Measurements from ENCODE around the gene DAB2IP. TPM values are rescaled to one million over a fixed set of nuclear protein-coding genes. Genes with fewer than 3 reads are reported as not detected.

Gene DAB2IP
- total RNA-seq, 1 donor from 2014 or later = 41.7 TPM

DNA sequence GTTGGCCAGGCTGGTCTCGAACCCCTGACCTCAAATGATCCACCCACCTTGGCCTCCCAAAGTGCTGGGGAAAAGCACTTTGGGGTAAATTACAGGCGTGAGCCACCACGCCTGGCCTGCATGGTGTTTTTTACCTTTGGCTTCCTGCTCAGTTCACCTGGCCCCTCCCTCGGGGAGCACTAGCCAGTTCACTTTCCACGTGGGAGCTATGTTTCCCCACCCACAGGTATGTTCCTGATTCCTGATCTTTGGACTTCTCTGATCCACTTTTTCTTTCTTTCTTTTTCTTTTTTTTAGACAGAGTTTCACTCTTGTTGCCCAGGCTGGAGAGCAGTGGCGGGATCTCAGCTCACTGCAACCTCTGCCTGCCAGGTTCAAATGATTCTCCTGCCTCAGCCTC is 15.8 kb downstream of the DAB2IP start:
- H3K4me2 ChIP-seq (ENCODE audit: low read length) = no peak overlapping the region
- H3K4me1 Mint-ChIP-seq (ENCODE audit: low read depth, unreplicated experiment) = peaks cover 20% of the 10 kb centered on the region
- no peak overlapping the region for H3K27ac Mint-ChIP-seq (ENCODE audit: unreplicated experiment)
- H3K4me3 ChIP-seq (ENCODE audit: insufficient read depth, low read depth, low read length) = no peak overlapping the region
- H3K4me3 Mint-ChIP-seq (ENCODE audit: unreplicated experiment) = no peak overlapping the region
- no peaks in the 10 kb centered on the region for H3K27me3 Mint-ChIP-seq (ENCODE audit: low read depth, unreplicated experiment)
- no peaks in the 10 kb centered on the region for H3K27me3 ChIP-seq (ENCODE audit: insufficient read depth, low read length)
- no peaks in the 10 kb centered on the region for H4K20me1 ChIP-seq (ENCODE audit: insufficient read depth, low read length)
- TF ChIP-seq, protein P1, sequence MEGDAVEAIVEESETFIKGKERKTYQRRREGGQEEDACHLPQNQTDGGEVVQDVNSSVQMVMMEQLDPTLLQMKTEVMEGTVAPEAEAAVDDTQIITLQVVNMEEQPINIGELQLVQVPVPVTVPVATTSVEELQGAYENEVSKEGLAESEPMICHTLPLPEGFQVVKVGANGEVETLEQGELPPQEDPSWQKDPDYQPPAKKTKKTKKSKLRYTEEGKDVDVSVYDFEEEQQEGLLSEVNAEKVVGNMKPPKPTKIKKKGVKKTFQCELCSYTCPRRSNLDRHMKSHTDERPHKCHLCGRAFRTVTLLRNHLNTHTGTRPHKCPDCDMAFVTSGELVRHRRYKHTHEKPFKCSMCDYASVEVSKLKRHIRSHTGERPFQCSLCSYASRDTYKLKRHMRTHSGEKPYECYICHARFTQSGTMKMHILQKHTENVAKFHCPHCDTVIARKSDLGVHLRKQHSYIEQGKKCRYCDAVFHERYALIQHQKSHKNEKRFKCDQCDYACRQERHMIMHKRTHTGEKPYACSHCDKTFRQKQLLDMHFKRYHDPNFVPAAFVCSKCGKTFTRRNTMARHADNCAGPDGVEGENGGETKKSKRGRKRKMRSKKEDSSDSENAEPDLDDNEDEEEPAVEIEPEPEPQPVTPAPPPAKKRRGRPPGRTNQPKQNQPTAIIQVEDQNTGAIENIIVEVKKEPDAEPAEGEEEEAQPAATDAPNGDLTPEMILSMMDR (IDR thresholded peaks at IDR 0.05; ENCODE audit: insufficient read depth, low read depth, low read length) = no peak
- no peak for TF ChIP-seq EZH2 (IDR thresholded peaks at IDR 0.05; ENCODE audit: insufficient read depth, low read length)
- H3K4me1 ChIP-seq (ENCODE audit: insufficient read depth, low read length) = no peaks in the 10 kb centered on the region
- no peak overlapping the region for H2AFZ ChIP-seq (ENCODE audit: low read depth, low read length)
- H3K9ac ChIP-seq (ENCODE audit: low read length) = no peak overlapping the region
- FAIRE-seq (no peak), DNase-seq (ENCODE audit: low read depth) (no peak)
- no peaks in the 10 kb centered on the region for H3K36me3 ChIP-seq (ENCODE audit: insufficient read depth, low read length)
- H3K79me2 ChIP-seq (ENCODE audit: insufficient read depth, low read length) = no peaks in the 10 kb centered on the region
- H3K9me3 ChIP-seq (ENCODE audit: insufficient read depth, low read depth, low read length) = no peaks in the 10 kb centered on the region
- H3K9me3 Mint-ChIP-seq (ENCODE audit: unreplicated experiment) = peaks cover 7% of the 10 kb centered on the region
- H3K36me3 Mint-ChIP-seq (ENCODE audit: low read depth, unreplicated experiment) = peaks cover 15% of the 10 kb centered on the region
- H3K27ac ChIP-seq (ENCODE audit: low read depth, low read length) = no peak overlapping the region

DNA sequence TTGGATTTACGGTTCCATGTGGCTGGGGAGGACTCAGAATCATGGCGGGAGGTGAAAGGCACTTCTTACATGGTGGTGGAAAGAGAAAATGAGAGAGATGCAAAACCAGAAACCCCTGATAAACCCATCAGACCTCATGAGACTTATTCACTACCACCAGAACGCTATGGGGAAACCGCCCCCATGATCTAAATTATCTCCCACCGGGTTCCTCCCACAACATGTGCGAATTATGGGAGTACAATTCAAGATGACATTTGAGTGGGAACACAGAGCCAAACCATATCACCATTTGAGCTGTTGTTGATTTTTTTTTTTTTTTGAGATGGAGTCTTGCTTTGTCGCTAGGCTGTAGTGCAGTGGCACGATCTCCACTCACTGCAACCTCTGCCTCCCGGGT is 16.5 kb downstream of the DAB2IP start:
- DNase-seq (ENCODE audit: low read depth) (no peak), FAIRE-seq (no peak)
- H3K9me3 ChIP-seq (ENCODE audit: insufficient read depth, low read depth, low read length) = no peaks in the 10 kb centered on the region
- no peaks in the 10 kb centered on the region for H3K79me2 ChIP-seq (ENCODE audit: insufficient read depth, low read length)
- TF ChIP-seq, protein P1 (IDR thresholded peaks at IDR 0.05; ENCODE audit: insufficient read depth, low read depth, low read length) = no peak
- no peak for TF ChIP-seq EZH2 (IDR thresholded peaks at IDR 0.05; ENCODE audit: insufficient read depth, low read length)
- Mint-ChIP-seq H3K36me3 (ENCODE audit: low read depth, unreplicated experiment) (peaks cover 15% of the 10 kb centered on the region), H3K4me3 (ENCODE audit: unreplicated experiment) (no peak overlapping the region), H3K27me3 (ENCODE audit: low read depth, unreplicated experiment) (no peaks in the 10 kb centered on the region), H3K9me3 (ENCODE audit: unreplicated experiment) (peaks cover 7% of the 10 kb centered on the region), H3K4me1 (ENCODE audit: low read depth, unreplicated experiment) (peaks cover 14% of the 10 kb centered on the region), H3K27ac (ENCODE audit: unreplicated experiment) (no peak overlapping the region)
- no peaks in the 10 kb centered on the region for H3K36me3 ChIP-seq (ENCODE audit: insufficient read depth, low read length)
- no peaks in the 10 kb centered on the region for H3K4me1 ChIP-seq (ENCODE audit: insufficient read depth, low read length)
- H3K4me2 ChIP-seq (ENCODE audit: low read length) = no peak overlapping the region
- no peaks in the 10 kb centered on the region for H3K27me3 ChIP-seq (ENCODE audit: insufficient read depth, low read length)
- H2AFZ ChIP-seq (ENCODE audit: low read depth, low read length) = no peak overlapping the region
- no peak overlapping the region for H3K4me3 ChIP-seq (ENCODE audit: insufficient read depth, low read depth, low read length)
- H4K20me1 ChIP-seq (ENCODE audit: insufficient read depth, low read length) = no peaks in the 10 kb centered on the region
- no peak overlapping the region for H3K27ac ChIP-seq (ENCODE audit: low read depth, low read length)
- no peak overlapping the region for H3K9ac ChIP-seq (ENCODE audit: low read length)

DNA sequence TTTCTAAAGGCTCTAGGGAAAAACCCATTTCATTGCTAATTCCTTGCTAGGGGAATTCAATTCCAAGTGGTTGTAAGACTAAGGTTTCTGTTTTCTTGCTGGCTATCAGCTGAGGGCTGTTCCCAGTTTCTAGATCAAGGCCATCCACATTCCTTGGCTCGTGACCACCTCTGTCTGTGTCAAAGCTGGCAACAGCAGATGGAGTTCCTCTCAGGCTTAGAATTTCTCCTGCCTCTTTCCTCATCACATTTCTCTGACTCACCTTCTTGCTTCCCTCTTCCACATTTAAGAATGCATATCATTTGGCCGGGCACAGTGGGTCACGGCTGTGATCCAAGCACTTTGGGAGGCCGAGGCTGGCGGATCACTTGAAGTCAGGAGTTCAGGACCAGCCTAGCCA is 19.0 kb downstream of the DAB2IP start:
- Histone ChIP-seq H3K4me2 (ENCODE audit: low read length) (no peak overlapping the region), H4K20me1 (ENCODE audit: insufficient read depth, low read length) (peaks cover 15% of the 10 kb centered on the region), H3K79me2 (ENCODE audit: insufficient read depth, low read length) (no peaks in the 10 kb centered on the region), H3K4me3 (ENCODE audit: insufficient read depth, low read depth, low read length) (no peak overlapping the region), H3K9me3 (ENCODE audit: insufficient read depth, low read depth, low read length) (no peaks in the 10 kb centered on the region), H3K27me3 (ENCODE audit: insufficient read depth, low read length) (no peaks in the 10 kb centered on the region), H3K27ac (ENCODE audit: low read depth, low read length) (no peak overlapping the region), H3K4me1 (ENCODE audit: insufficient read depth, low read length) (peaks cover 10% of the 10 kb centered on the region), H3K9ac (ENCODE audit: low read length) (no peak overlapping the region), H3K36me3 (ENCODE audit: insufficient read depth, low read length) (no peaks in the 10 kb centered on the region), H2AFZ (ENCODE audit: low read depth, low read length) (no peak overlapping the region)
- DNase-seq (ENCODE audit: low read depth) (peak; percentile 80), FAIRE-seq (no peak)
- Mint-ChIP-seq H3K9me3 (ENCODE audit: unreplicated experiment) (peaks cover 7% of the 10 kb centered on the region), H3K36me3 (ENCODE audit: low read depth, unreplicated experiment) (peaks cover 10% of the 10 kb centered on the region), H3K27ac (ENCODE audit: unreplicated experiment) (no peak overlapping the region), H3K4me1 (ENCODE audit: low read depth, unreplicated experiment) (peaks cover 14% of the 10 kb centered on the region), H3K27me3 (ENCODE audit: low read depth, unreplicated experiment) (no peaks in the 10 kb centered on the region), H3K4me3 (ENCODE audit: unreplicated experiment) (no peak overlapping the region)
- TF ChIP-seq, protein P1 (IDR thresholded peaks at IDR 0.05; ENCODE audit: insufficient read depth, low read depth, low read length) = no peak
- no peak for TF ChIP-seq EZH2 (IDR thresholded peaks at IDR 0.05; ENCODE audit: insufficient read depth, low read length)
